Measurements from ENCODE around the gene UST. TPM values are rescaled to one million over a fixed set of nuclear protein-coding genes. Genes with fewer than 3 reads are reported as not detected.

UST gene
- total and polyA plus RNA-seq, 2 of the 8 experiments (the other 6 are each of a cell fraction or from before 2014, with no cell fraction given): 13.5 to 34.5 TPM

DNA sequence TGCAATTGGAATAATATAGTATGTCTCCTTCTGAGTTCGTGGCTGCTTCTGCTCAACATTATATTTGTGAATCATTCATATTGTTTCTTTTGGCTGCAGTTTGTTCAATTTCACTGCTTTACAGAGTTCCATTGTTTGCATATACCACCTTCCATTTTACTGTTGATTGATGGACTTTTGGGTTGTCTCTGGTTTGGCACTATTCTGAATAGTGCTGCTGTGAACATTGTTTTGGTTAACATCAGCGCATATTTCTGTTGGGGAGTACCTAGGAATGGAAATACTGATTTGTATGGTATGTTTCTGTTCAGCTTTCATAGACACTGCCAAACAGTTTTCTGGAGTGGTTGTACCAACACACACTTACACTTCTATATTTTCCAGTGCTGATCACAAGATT, 46.9 kb downstream of the UST start:
- ChIA-PET POLR2A (ENCODE audit: partially characterized antibody) (interaction anchor here (1.4 to 1.5 kb wide), 3 partner anchors 12 to 46 kb away, joined by 3 to 5 read pairs (median 4); no protein-coding TSS in a partner anchor), CTCF (ENCODE audit: partially characterized antibody) (interaction anchor here (1.0 to 3.3 kb wide), 4 partner anchors 22 to 217 kb away, joined by 3 to 13 read pairs (median 3); no protein-coding TSS in a partner anchor)
- H3K14ac ChIP-seq (ENCODE audit: insufficient read length): no peak overlapping the region
- no peak overlapping the region for H3K4ac ChIP-seq (replicated peaks; ENCODE audit: insufficient read length, low read depth, low read length)
- H4K8ac ChIP-seq (ENCODE audit: extremely low read depth, insufficient read depth, low read length): no peak overlapping the region
- H4K20me1 ChIP-seq (replicated peaks in 1 of 2; ENCODE audit: control insufficient read depth in 1 of 2, insufficient read depth in 2 of 2, low read length in 2 of 2): peaks cover 5 to 19% of the 10 kb centered on the region in 2 experiments
- H2AFZ ChIP-seq (ENCODE audit: low read length): no peak overlapping the region
- WGBS, 2 experiments (ENCODE audit: extremely low coverage in 1 of 2, insufficient coverage in 1 of 2, insufficient read length in 1 of 2, insufficient replicate concordance in 2 of 2, low coverage in 1 of 2, low lambda C conversion rate in 2 of 2, missing lambda C conversion rate in 1 of 2): 87% methylated on average over 2 of the region's 2 CpGs; no CpG with 5 or more reads in 1 of the 2 experiments
- H4K91ac ChIP-seq (replicated peaks; ENCODE audit: insufficient read length, low read length): no peak overlapping the region
- no peak overlapping the region for H2AK5ac ChIP-seq (ENCODE audit: low read depth, low read length)
- no peaks in the 10 kb centered on the region for H3K23me2 ChIP-seq (ENCODE audit: low read depth, low read length)
- H3K27ac ChIP-seq (ENCODE audit: low read depth, low read length): no peak overlapping the region
- H2BK5ac ChIP-seq (ENCODE audit: low read depth, low read length): no peak overlapping the region
- H2BK20ac ChIP-seq (ENCODE audit: low read length): no peak overlapping the region
- no peak overlapping the region for H2BK120ac ChIP-seq (replicated peaks; ENCODE audit: low read depth, low read length)
- no peak for TF ChIP-seq CEBPB (IDR thresholded peaks at IDR 0.05; ENCODE audit: low read depth, low read length)
- TF ChIP-seq, protein P1, sequence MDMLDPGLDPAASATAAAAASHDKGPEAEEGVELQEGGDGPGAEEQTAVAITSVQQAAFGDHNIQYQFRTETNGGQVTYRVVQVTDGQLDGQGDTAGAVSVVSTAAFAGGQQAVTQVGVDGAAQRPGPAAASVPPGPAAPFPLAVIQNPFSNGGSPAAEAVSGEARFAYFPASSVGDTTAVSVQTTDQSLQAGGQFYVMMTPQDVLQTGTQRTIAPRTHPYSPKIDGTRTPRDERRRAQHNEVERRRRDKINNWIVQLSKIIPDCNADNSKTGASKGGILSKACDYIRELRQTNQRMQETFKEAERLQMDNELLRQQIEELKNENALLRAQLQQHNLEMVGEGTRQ (IDR thresholded peaks at IDR 0.05; ENCODE audit: low read length): no peak
- TF ChIP-seq TCF12 (IDR thresholded peaks at IDR 0.05; ENCODE audit: low read depth, low read length): no peak
- TF ChIP-seq TAF7 (optimal IDR thresholded peaks at IDR 0.05; ENCODE audit: borderline replicate concordance, low read depth, low read length): no peak
- TF ChIP-seq TBP (IDR thresholded peaks at IDR 0.05; ENCODE audit: low read depth, low read length): no peak
- H4K5ac ChIP-seq (ENCODE audit: insufficient read length, low read depth, low read length): no peak overlapping the region
- no peak overlapping the region for H3K9ac ChIP-seq (replicated peaks in 1 of 4; ENCODE audit: extremely low read depth in 1 of 4, low read depth in 3 of 4, low read length in 3 of 4)
- FAIRE-seq: no peak
- no peak overlapping the region for H3K4me3 ChIP-seq (ENCODE audit: extremely low read depth in 1 of 4, insufficient read depth in 2 of 4, low read depth in 3 of 4, low read length in 4 of 4)
- no peak overlapping the region for H2BK15ac ChIP-seq (ENCODE audit: low read length)
- no peaks in the 10 kb centered on the region for H3K27me3 ChIP-seq (replicated peaks in 1 of 4; ENCODE audit: control insufficient read depth in 3 of 4, extremely low read depth in 1 of 4, insufficient read depth in 3 of 4, low read length in 3 of 4)
- H3K23ac ChIP-seq (ENCODE audit: insufficient read length): no peak overlapping the region
- H3K4me1 ChIP-seq (replicated peaks in 1 of 4; ENCODE audit: control insufficient read depth in 3 of 4, insufficient read depth in 4 of 4, low read length in 3 of 4): peaks cover 0 to 8% (median 1%) of the 10 kb centered on the region in 4 experiments; a peak in 3 of 7 replicates
- peaks cover 7 to 10% of the 10 kb centered on the region in 2 experiments; a peak in 3 of 4 replicates for H3K9me3 ChIP-seq (ENCODE audit: insufficient read depth in 2 of 2, low read depth in 1 of 2, low read length in 1 of 2)
- H3K18ac ChIP-seq (ENCODE audit: extremely low read depth, low read length): no peak overlapping the region
- H2BK12ac ChIP-seq (ENCODE audit: low read depth, low read length): no peak overlapping the region
- peaks cover 26 to 97% of the 10 kb centered on the region in 2 experiments for H3K79me2 ChIP-seq (ENCODE audit: control insufficient read depth in 1 of 2, insufficient read depth in 2 of 2, low read length in 2 of 2)
- peaks cover 0 to 9% (median 0%) of the 10 kb centered on the region in 4 experiments; a peak in 2 of 8 replicates for H3K36me3 ChIP-seq (ENCODE audit: control insufficient read depth in 2 of 4, insufficient read depth in 4 of 4, low read length in 3 of 4)
- no peak overlapping the region for H3K4me2 ChIP-seq (ENCODE audit: insufficient read depth in 1 of 2, low read depth in 2 of 2, low read length in 2 of 2)
- no peak for DNase-seq (ENCODE audit: low read depth in 1 of 2, low spot score in 2 of 2)
- H3K79me1 ChIP-seq (ENCODE audit: low read depth, low read length): peaks cover 26% of the 10 kb centered on the region
- no peak overlapping the region for H3K56ac ChIP-seq (replicated peaks; ENCODE audit: insufficient read length, low read depth, low read length)

Data from H1 (cell line).